DOHH2 (cell line): ENCODE data around the gene MED31.
"Not testable (repeated sequence)": the region's sequence is repeated elsewhere in the genome, so short reads cannot be mapped to it uniquely, and the experiment has no call there.

ENCODE experiments used
- H3F3A ChIP-seq: fragments of 200-600 bp; sonication (generic), shearing (Covaris generic); 2 replicates; pipeline ENCODE4 v1.6.0; 2016; ENCODE audit warnings: antibody characterized with exemption, mild to moderate bottlenecking; ENCODE audit not compliant: control insufficient read depth, insufficient read depth
- H3K27ac ChIP-seq: fragments of 200-600 bp; sonication (generic); 2 replicates; pipeline ENCODE4 v1.5.1; 2014; ENCODE audit warnings: low read depth, mild to moderate bottlenecking, low read length, moderate library complexity
- H3K27me3 ChIP-seq: fragments of 200-600 bp; sonication (generic); 2 replicates; pipeline ENCODE4 v1.6.1; 2014; ENCODE audit warnings: mild to moderate bottlenecking, low read length, mixed read lengths; ENCODE audit not compliant: control insufficient read depth
- H3K36me3 ChIP-seq: fragments of 200-600 bp; sonication (generic); 2 replicates; pipeline ENCODE4 v1.6.1; 2014; ENCODE audit warnings: mild to moderate bottlenecking, low read length, moderate library complexity, mixed read lengths; ENCODE audit not compliant: control insufficient read depth
- H3K4me1 ChIP-seq: fragments of 200-600 bp; sonication (generic); 2 replicates; pipeline ENCODE4 v1.6.1; 2014; ENCODE audit warnings: mild to moderate bottlenecking, low read length, mixed read lengths; ENCODE audit not compliant: control insufficient read depth
- H3K4me2 ChIP-seq: fragments of 200-600 bp; sonication (generic); 2 replicates; pipeline ENCODE4 v1.6.0; 2014; ENCODE audit warnings: mild to moderate bottlenecking, low read length, moderate library complexity
- H3K4me3 ChIP-seq: fragments of 200-600 bp; sonication (generic); 2 replicates; pipeline ENCODE4 v1.5.1; 2014; ENCODE audit warnings: mild to moderate bottlenecking, low read length, mixed read lengths
- H3K79me2 ChIP-seq: fragments of 200-600 bp; sonication (generic); 2 replicates; pipeline ENCODE4 v1.6.1; 2014; ENCODE audit warnings: mild to moderate bottlenecking, low read length, mixed read lengths; ENCODE audit not compliant: control insufficient read depth
- H3K9me2 ChIP-seq: fragments of 200-600 bp; sonication (generic); replicated peaks from 2 replicates; pipeline ENCODE4 v1.6.1; 2014; ENCODE audit warnings: mild to moderate bottlenecking, low read length, mixed read lengths; ENCODE audit not compliant: control insufficient read depth
- H3K9me3 ChIP-seq: fragments of 200-600 bp; sonication (generic); 2 replicates; pipeline ENCODE4 v1.6.1; 2014; ENCODE audit warnings: antibody characterized with exemption, low read length, mixed read lengths; ENCODE audit not compliant: control insufficient read depth, insufficient read depth
- H4K20me1 ChIP-seq: fragments of 200-600 bp; sonication (generic); 2 replicates; pipeline ENCODE4 v1.6.0; 2014; ENCODE audit warnings: low read depth, mild to moderate bottlenecking, antibody characterized with exemption, low read length, moderate library complexity; ENCODE audit not compliant: control insufficient read depth, insufficient read depth
- EZH2phosphoT487 ChIP-seq: fragments of 200-600 bp; sonication (generic); IDR thresholded peaks from 2 replicates; pipeline ENCODE4 v1.6.1; 2017; ENCODE audit warnings: borderline replicate concordance, mild to moderate bottlenecking, antibody characterized with exemption, low read length, moderate library complexity, mixed read lengths
- TF ChIP-seq, protein P1 (sequence below): fragments of 200-600 bp; sonication (generic); IDR thresholded peaks from one replicate; pipeline ENCODE4 v1.5.1; 2014; ENCODE audit warnings: antibody characterized with exemption, mild to moderate bottlenecking, low read depth, low read length; ENCODE audit not compliant: poor library complexity, severe bottlenecking

The MED31 gene

GRCh38 chr17:6660805-6661463, 9.5 kb upstream of the MED31 start:
- Histone ChIP-seq H3F3A (peaks cover 5% of the 10 kb centered on the region), H4K20me1 (no peaks in the 10 kb centered on the region), H3K79me2 (peaks cover 8% of the 10 kb centered on the region), H3K27me3 (no peaks in the 10 kb centered on the region), H3K4me3 (peak overlapping the region; percentile 59), H3K9me3 (no peaks in the 10 kb centered on the region), H3K36me3 (no peaks in the 10 kb centered on the region), H3K4me2 (peak overlapping the region; percentile 87), H3K27ac (peak overlapping the region; percentile 70), H3K4me1 (peaks cover 47% of the 10 kb centered on the region), H3K9me2 (no peaks in the 10 kb centered on the region)
- no peak for TF ChIP-seq EZH2phosphoT487
- TF ChIP-seq, protein P1, sequence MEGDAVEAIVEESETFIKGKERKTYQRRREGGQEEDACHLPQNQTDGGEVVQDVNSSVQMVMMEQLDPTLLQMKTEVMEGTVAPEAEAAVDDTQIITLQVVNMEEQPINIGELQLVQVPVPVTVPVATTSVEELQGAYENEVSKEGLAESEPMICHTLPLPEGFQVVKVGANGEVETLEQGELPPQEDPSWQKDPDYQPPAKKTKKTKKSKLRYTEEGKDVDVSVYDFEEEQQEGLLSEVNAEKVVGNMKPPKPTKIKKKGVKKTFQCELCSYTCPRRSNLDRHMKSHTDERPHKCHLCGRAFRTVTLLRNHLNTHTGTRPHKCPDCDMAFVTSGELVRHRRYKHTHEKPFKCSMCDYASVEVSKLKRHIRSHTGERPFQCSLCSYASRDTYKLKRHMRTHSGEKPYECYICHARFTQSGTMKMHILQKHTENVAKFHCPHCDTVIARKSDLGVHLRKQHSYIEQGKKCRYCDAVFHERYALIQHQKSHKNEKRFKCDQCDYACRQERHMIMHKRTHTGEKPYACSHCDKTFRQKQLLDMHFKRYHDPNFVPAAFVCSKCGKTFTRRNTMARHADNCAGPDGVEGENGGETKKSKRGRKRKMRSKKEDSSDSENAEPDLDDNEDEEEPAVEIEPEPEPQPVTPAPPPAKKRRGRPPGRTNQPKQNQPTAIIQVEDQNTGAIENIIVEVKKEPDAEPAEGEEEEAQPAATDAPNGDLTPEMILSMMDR = no peak

- Histone ChIP-seq H3K27me3 (peaks cover 5% of the 10 kb centered on the region; the same call in 1 of the 2 replicates), H4K20me1 (no peaks in the 10 kb centered on the region), H3K79me2 (peaks cover 8% of the 10 kb centered on the region), H3K4me1 (peaks cover 52% of the 10 kb centered on the region), H3F3A (peaks cover 5% of the 10 kb centered on the region), H3K27ac (peak overlapping the region; percentile 70), H3K4me3 (peak overlapping the region; percentile 59), H3K9me2 (no peaks in the 10 kb centered on the region), H3K4me2 (peak overlapping the region; percentile 87), H3K36me3 (no peaks in the 10 kb centered on the region), H3K9me3 (no peaks in the 10 kb centered on the region)
- TF ChIP-seq, protein P1 = no peak
- no peak for TF ChIP-seq EZH2phosphoT487
Observed at GRCh38 chr17:6660101-6660500, 8.7 kb upstream of the MED31 start.

DNA sequence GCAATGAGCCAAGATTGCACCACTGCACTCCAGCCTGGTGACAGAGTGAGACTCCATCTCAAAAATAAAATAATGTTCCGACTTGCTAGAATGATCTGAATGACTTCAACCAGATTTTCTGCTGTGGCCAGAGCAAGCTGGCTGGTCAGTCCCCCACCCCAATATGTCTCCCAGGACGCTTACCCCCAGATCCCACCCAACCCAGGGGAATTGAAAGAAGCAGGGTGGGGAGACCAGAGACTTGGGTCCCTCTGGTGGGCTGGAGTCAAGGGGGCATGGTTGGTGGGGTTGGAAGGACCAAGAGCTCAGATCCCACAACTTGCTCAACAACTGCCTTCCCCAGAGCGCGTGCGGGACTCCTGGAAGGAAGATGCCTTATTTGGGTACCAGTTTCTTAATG, 7.0 kb upstream of the MED31 start:
- peak overlapping the region; percentile 99; the same call in 1 of the 2 replicates for H3K4me2 ChIP-seq
- peak overlapping the region; percentile 79; the same call in 1 of the 2 replicates for H3K4me3 ChIP-seq
- not testable (repeated sequence) for H4K20me1 ChIP-seq, H3K9me2 ChIP-seq, H3K27me3 ChIP-seq, H3K36me3 ChIP-seq, H3K9me3 ChIP-seq, H3K27ac ChIP-seq, H3K79me2 ChIP-seq
- peaks cover 13% of the 10 kb centered on the region for H3F3A ChIP-seq
- peaks cover 64% of the 10 kb centered on the region for H3K4me1 ChIP-seq

- H4K20me1 ChIP-seq = no peaks in the 10 kb centered on the region
- H3K27me3 ChIP-seq = peaks cover 5% of the 10 kb centered on the region; the same call in 1 of the 2 replicates
- peak overlapping the region; percentile 79 for H3K4me3 ChIP-seq
- peaks cover 68% of the 10 kb centered on the region for H3K4me1 ChIP-seq
- H3K36me3 ChIP-seq = no peaks in the 10 kb centered on the region
- H3K9me2 ChIP-seq = no peaks in the 10 kb centered on the region
- TF ChIP-seq, protein P1 = no peak
- no peak for TF ChIP-seq EZH2phosphoT487
- H3K27ac ChIP-seq = peak overlapping the region; percentile 34
- H3K79me2 ChIP-seq = peaks cover 8% of the 10 kb centered on the region
- peaks cover 13% of the 10 kb centered on the region for H3F3A ChIP-seq
- peak overlapping the region; percentile 99 for H3K4me2 ChIP-seq
- no peaks in the 10 kb centered on the region for H3K9me3 ChIP-seq
Observed at GRCh38 chr17:6657633-6658287, 6.4 kb upstream of the MED31 start.

DNA sequence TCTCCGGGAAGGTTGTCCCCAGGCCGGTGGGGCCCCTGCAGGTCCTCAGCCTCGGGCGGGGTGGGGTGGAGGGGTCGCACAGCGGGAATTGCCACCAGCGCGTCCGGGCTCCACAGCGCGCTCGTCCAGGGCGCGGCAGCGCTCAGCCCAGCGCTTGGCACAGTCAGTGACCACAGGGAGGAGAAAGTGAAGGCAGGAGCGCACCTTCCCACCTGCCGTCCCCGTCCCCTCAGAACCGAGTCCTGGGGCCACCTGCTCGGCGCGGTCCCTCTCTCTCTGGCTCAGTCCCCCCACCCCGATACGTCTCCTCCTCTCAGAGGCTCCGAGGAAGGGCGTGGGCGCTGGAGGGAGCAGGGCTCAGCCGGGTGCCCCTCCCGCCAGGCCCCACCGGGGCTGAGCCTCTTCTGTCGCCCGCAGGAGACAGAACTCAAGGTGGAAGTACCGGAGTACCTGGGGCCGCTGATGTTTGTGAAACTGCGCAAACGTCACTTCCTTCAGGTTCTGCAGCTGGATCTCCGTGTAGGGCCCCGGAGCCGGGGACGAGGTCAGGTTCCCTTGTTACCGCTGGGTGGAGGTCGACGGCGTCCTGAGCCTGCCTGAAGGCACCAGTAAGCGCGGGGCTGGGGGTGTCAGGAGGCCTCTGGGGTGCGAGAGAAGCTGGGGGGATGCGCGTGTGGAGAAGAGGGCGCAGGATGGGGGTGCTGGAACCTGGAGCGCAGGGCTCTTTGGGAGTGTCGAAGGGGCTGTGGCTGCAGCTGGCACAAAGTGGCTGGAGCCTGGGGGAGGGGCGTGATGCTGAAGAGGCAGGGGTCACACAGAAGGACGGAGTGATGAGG, 5.6 kb upstream of the MED31 start:
- not testable (repeated sequence) for H3K27me3 ChIP-seq
- H3F3A ChIP-seq = peaks cover 13% of the 10 kb centered on the region

More for the DNA sequence above, 5.6 kb upstream of the MED31 start:
- not testable (repeated sequence) for H4K20me1 ChIP-seq, H3K36me3 ChIP-seq, H3K9me3 ChIP-seq, H3K9me2 ChIP-seq
- peak overlapping the region; percentile 79 for H3K4me3 ChIP-seq
- peak overlapping the region; percentile 99 for H3K4me2 ChIP-seq
- peak overlapping the region; percentile 34 for H3K27ac ChIP-seq
- H3K79me2 ChIP-seq = peaks cover 13% of the 10 kb centered on the region
- peaks cover 68% of the 10 kb centered on the region for H3K4me1 ChIP-seq
